GM18867 (cell line): Measurements from ENCODE around the gene LAMC2.

ENCODE experiments used
- ATAC-seq: cut with Tn5 transposase; IDR thresholded peaks from one replicate; pipeline ENCODE4 v1.9.1; 2021; ENCODE audit warnings: mild to moderate bottlenecking, moderate library complexity; ENCODE audit not compliant: unreplicated experiment

Gene LAMC2

GRCh38 chr1:183167676-183168075, 18.4 kb upstream of the LAMC2 start:
- no peak for ATAC-seq

- ATAC-seq = no peak
These were observed 17.8 kb upstream of the LAMC2 start for GRCh38 chr1:183168308-183168707.

- no peak for ATAC-seq
These were observed 12.2 kb upstream of the LAMC2 start for GRCh38 chr1:183173828-183174227.

- ATAC-seq = no peak
These were observed 10.4 kb upstream of the LAMC2 start for GRCh38 chr1:183175631-183176030.

GRCh38 chr1:183178545-183178944, 7.5 kb upstream of the LAMC2 start:
- no peak for ATAC-seq

GRCh38 chr1:183179033-183179432, 7.0 kb upstream of the LAMC2 start:
- no peak for ATAC-seq

GRCh38 chr1:183180218-183180617, 5.8 kb upstream of the LAMC2 start:
- ATAC-seq = no peak

GRCh38 chr1:183180634-183181056, 5.4 kb upstream of the LAMC2 start:
- ATAC-seq = no peak

- ATAC-seq = no peak
These were observed 777 bp downstream of the LAMC2 start for GRCh38 chr1:183186841-183187240.

- no peak for ATAC-seq
These were observed 2.2 kb downstream of the LAMC2 start for GRCh38 chr1:183188240-183188639.

- no peak for ATAC-seq
These were observed 5.8 kb downstream of the LAMC2 start for GRCh38 chr1:183191833-183192232.

GRCh38 chr1:183193963-183194525, 8.0 kb downstream of the LAMC2 start:
- ATAC-seq = no peak

GRCh38 chr1:183194527-183195141, 8.6 kb downstream of the LAMC2 start:
- ATAC-seq = peak; percentile 97

GRCh38 chr1:183195142-183195574, 9.1 kb downstream of the LAMC2 start:
- peak; percentile 46 for ATAC-seq

- ATAC-seq = no peak
These were observed 11.7 kb downstream of the LAMC2 start for GRCh38 chr1:183197762-183198161.

- ATAC-seq = no peak
These were observed 12.4 kb downstream of the LAMC2 start for GRCh38 chr1:183198463-183198862.

GRCh38 chr1:183199304-183199703, 13.2 kb downstream of the LAMC2 start:
- ATAC-seq = no peak

GRCh38 chr1:183200451-183200850, 14.4 kb downstream of the LAMC2 start:
- no peak for ATAC-seq

GRCh38 chr1:183203094-183203493, 17.0 kb downstream of the LAMC2 start:
- no peak for ATAC-seq

GRCh38 chr1:183205196-183205781, 19.2 kb downstream of the LAMC2 start:
- ATAC-seq = no peak

GRCh38 chr1:183206538-183207122, 20.6 kb downstream of the LAMC2 start:
- ATAC-seq = no peak

- no peak for ATAC-seq
These were observed 23.6 kb downstream of the LAMC2 start for GRCh38 chr1:183209533-183210158.
